Lung (tissue), 12 donors: Measurements from ENCODE around the gene FBXL19. TPM values are rescaled to one million over a fixed set of nuclear protein-coding genes. Genes with fewer than 3 reads are reported as not detected.

Experiments
- ATAC-seq: fragments of 200-7000 bp; cut with Tn5 transposase; one replicate; pipeline ENCODE4 v1.9.1; 2020; ENCODE audit warnings: moderate number of reproducible peaks; ENCODE audit not compliant: insufficient read depth, low FRiP score
- DNase-seq, 3 donors: peaks; one replicate each; pipeline ENCODE4 v3.0.0-alpha.2; 2013 to 2017
- H3K27ac ChIP-seq, 2 donors: one replicate each; pipeline ENCODE4 v1.5.1; 2013; ENCODE audit warnings: mild to moderate bottlenecking in 2 of 2, moderate library complexity in 2 of 2, control low read depth in 1 of 2, inconsistent platforms in 1 of 2, low read depth in 1 of 2, low read length in 1 of 2
- H3K27me3 ChIP-seq, 3 donors: one replicate each; pipeline ENCODE4 v1.5.1; 2013; ENCODE audit warnings: low read length in 2 of 3; ENCODE audit not compliant: control insufficient read depth in 3 of 3, insufficient read depth in 3 of 3
- H3K36me3 ChIP-seq, 4 donors: one replicate each; pipeline ENCODE4 v1.5.1; 2013; ENCODE audit warnings: low read length in 4 of 4, mild to moderate bottlenecking in 1 of 4, moderate library complexity in 1 of 4; ENCODE audit not compliant: control insufficient read depth in 4 of 4, insufficient read depth in 4 of 4
- H3K4me1 ChIP-seq, 5 donors: one replicate each; pipeline ENCODE4 v1.5.1; 2013; ENCODE audit warnings: low read length in 5 of 5, mild to moderate bottlenecking in 2 of 5, moderate library complexity in 1 of 5; ENCODE audit not compliant: control insufficient read depth in 5 of 5, insufficient read depth in 5 of 5
- H3K4me3 ChIP-seq: one replicate; pipeline ENCODE4 v1.5.1; 2013; ENCODE audit warnings: mild to moderate bottlenecking, control low read depth, moderate library complexity
- H3K9ac ChIP-seq, 2 donors: one replicate each; pipeline ENCODE4 v1.5.1; 2013; ENCODE audit warnings: low read length in 2 of 2, control low read depth in 1 of 2; ENCODE audit not compliant: insufficient read depth in 1 of 2
- H3K9me3 ChIP-seq, 4 donors: one replicate each; pipeline ENCODE4 v1.5.1; 2013; ENCODE audit warnings: low read length in 3 of 4, mild to moderate bottlenecking in 1 of 4, moderate library complexity in 1 of 4; ENCODE audit not compliant: control insufficient read depth in 4 of 4, insufficient read depth in 3 of 4
- WGBS, 2 donors: extraction: QIAGEN DNeasy Blood & Tissue Kit; methylation state at CpG; one replicate each; pipeline ENCODE4 v1.1.7; 2013; 5-methylcytosine and 5-hydroxymethylcytosine counted together
- polyA plus RNA-seq, 2 donors: library from polyadenylated mRNA; stranded (reverse); fragments of 200-250 nt; gene quantifications; one replicate each; pipeline ENCODE4 v1.2.1, GENCODE V29; 2013
- total RNA-seq, 2 donors: library from RNA; depleted of rRNA in 1 of 2; stranded (reverse); fragments of >200 nt in 1 of 2; gene quantifications; one replicate each; pipeline ENCODE4 v1.2.1, GENCODE V29; 2014 to 2021
- TF ChIP-seq, protein P1 (sequence below): IDR thresholded peaks from 2 replicates; pipeline ENCODE4 v1.5.1; 2012; ENCODE audit warnings: mild to moderate bottlenecking; ENCODE audit errors: control extremely low read depth, extremely low read depth
- donor health status: control.
- donor health status: control.
- donor health status: Bipolar disorder and iron deficiency.
- donor health status: healthy.
- donor health status: DM: yes; HTN: yes; CAD: no.

FBXL19 gene
- total and polyA plus RNA-seq, 4 donors, result 10.3 to 17.3 (median 13.2) TPM

GRCh38 chr16:30884760-30885159, 38.6 kb upstream of the FBXL19 start:
- Histone ChIP-seq H3K36me3 (peaks cover 4 to 38% (median 33%) of the 10 kb centered on the region in 4 donors), H3K9ac (no peak overlapping the region), H3K27ac (no peak overlapping the region), H3K4me3 (no peak overlapping the region), H3K9me3 (no peaks in the 10 kb centered on the region), H3K27me3 (no peaks in the 10 kb centered on the region), H3K4me1 (no peaks in the 10 kb centered on the region)
- TF ChIP-seq, protein P1, sequence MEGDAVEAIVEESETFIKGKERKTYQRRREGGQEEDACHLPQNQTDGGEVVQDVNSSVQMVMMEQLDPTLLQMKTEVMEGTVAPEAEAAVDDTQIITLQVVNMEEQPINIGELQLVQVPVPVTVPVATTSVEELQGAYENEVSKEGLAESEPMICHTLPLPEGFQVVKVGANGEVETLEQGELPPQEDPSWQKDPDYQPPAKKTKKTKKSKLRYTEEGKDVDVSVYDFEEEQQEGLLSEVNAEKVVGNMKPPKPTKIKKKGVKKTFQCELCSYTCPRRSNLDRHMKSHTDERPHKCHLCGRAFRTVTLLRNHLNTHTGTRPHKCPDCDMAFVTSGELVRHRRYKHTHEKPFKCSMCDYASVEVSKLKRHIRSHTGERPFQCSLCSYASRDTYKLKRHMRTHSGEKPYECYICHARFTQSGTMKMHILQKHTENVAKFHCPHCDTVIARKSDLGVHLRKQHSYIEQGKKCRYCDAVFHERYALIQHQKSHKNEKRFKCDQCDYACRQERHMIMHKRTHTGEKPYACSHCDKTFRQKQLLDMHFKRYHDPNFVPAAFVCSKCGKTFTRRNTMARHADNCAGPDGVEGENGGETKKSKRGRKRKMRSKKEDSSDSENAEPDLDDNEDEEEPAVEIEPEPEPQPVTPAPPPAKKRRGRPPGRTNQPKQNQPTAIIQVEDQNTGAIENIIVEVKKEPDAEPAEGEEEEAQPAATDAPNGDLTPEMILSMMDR, result no peak
- DNase-seq (no peak), ATAC-seq (no peak)
- WGBS, 2 donors, result 90% methylated on average over 3 of the region's 3 CpGs

GRCh38 chr16:30885196-30885595, 38.2 kb upstream of the FBXL19 start:
- WGBS, 2 donors, result 92 to 94% methylated on average over 9 of the region's 9 CpGs

DNA sequence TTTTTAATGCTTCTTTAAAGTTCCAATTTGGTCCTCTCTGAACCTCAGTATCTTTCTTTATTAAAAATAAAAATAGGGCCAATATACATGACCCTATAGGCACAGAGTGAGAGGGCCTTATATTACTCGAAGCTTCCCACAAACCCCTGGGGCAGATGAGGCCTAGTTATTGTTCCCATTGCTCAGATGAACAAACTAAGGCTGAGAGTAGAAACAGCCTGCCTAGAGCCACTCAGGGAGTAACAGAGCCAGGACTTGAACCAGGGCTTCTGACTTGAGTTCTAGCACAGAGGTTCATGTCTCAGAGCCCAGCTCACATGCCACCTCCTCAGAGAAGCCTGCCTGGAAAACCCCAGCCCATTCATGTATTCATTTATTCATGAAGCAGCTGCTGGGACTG, 37.2 kb upstream of the FBXL19 start:
- no peak for ATAC-seq
- WGBS, 2 donors, result 90 to 93% methylated on average over 1 of the region's 1 CpG

More at GRCh38 chr16:30885196-30885595, 38.2 kb upstream of the FBXL19 start:
- no peak overlapping the region for H3K27ac ChIP-seq
- no peaks in the 10 kb centered on the region for H3K4me1 ChIP-seq
- no peaks in the 10 kb centered on the region for H3K9me3 ChIP-seq
- no peak overlapping the region for H3K9ac ChIP-seq
- ATAC-seq, result no peak
- H3K27me3 ChIP-seq, result no peaks in the 10 kb centered on the region
- no peak overlapping the region for H3K4me3 ChIP-seq
- DNase-seq, result no peak
- TF ChIP-seq, protein P1, result no peak
- peaks cover 4 to 38% (median 34%) of the 10 kb centered on the region in 4 donors for H3K36me3 ChIP-seq

More for the DNA sequence above, 37.2 kb upstream of the FBXL19 start:
- no peaks in the 10 kb centered on the region for H3K27me3 ChIP-seq
- no peak overlapping the region for H3K27ac ChIP-seq
- TF ChIP-seq, protein P1, result no peak
- H3K9ac ChIP-seq, result no peak overlapping the region
- no peak for DNase-seq
- peaks cover 4 to 38% (median 36%) of the 10 kb centered on the region in 4 donors for H3K36me3 ChIP-seq
- H3K4me3 ChIP-seq, result no peak overlapping the region
- no peaks in the 10 kb centered on the region for H3K9me3 ChIP-seq
- no peaks in the 10 kb centered on the region for H3K4me1 ChIP-seq
